K562 (cell line): ENCODE results near the gene RAB4B. TPM values are rescaled to one million over a fixed set of nuclear protein-coding genes. Genes with fewer than 3 reads are reported as not detected.

Source experiments
- AFF1 ChIP-seq, 2 experiments: fragments of 450-650 bp; IDR thresholded peaks; 2 replicates each; pipeline ENCODE4 v1.6.1; 2018; ENCODE audit warnings: mild to moderate bottlenecking in 2 of 2, low read depth in 1 of 2; ENCODE audit not compliant: partially characterized antibody in 2 of 2
- ARNT ChIP-seq, 2 experiments: fragments of 450-650 bp; IDR thresholded peaks; 2 replicates each; pipeline ENCODE4 v1.6.1; 2016; ENCODE audit warnings: mild to moderate bottlenecking in 1 of 2
- ATF7 ChIP-seq: fragments of 450-650 bp; IDR thresholded peaks from 2 replicates; pipeline ENCODE4 v1.7.1; 2014; ENCODE audit warnings: mild to moderate bottlenecking, moderate library complexity
- C11orf30 ChIP-seq: fragments of 450-650 bp; IDR thresholded peaks from 2 replicates; pipeline ENCODE4 v1.6.1; 2016; ENCODE audit warnings: low read depth, mild to moderate bottlenecking
- CGGBP1 ChIP-seq: fragments of 250-450 bp; sonication (Bioruptor Pico); IDR thresholded peaks from 2 replicates; pipeline ENCODE4 v1.9.0; 2021; ENCODE audit warnings: mild to moderate bottlenecking
- DDX20 ChIP-seq: fragments of 450-650 bp; IDR thresholded peaks from 2 replicates; pipeline ENCODE4 v1.6.1; 2016; ENCODE audit warnings: missing genetic modification characterization, low read depth, mild to moderate bottlenecking, missing compliant biosample characterization, moderate library complexity
- ESRRA ChIP-seq: fragments of 450-650 bp; IDR thresholded peaks from 2 replicates; pipeline ENCODE4 v1.6.1; 2014; ENCODE audit warnings: low read depth, mild to moderate bottlenecking, moderate library complexity, borderline replicate concordance
- HDAC1 ChIP-seq, 2 experiments: fragments of 450-650 bp; IDR thresholded peaks; 2 replicates each; pipeline ENCODE4 v1.6.1; 2016 to 2017; ENCODE audit warnings: inconsistent platforms in 1 of 2, mild to moderate bottlenecking in 1 of 2, moderate library complexity in 1 of 2
- MAFG ChIP-seq: fragments of 450-650 bp; conservative IDR thresholded peaks from 2 replicates; pipeline ENCODE4 v1.6.1; 2016; ENCODE audit warnings: missing genetic modification characterization, missing compliant biosample characterization
- MCM7 ChIP-seq, 2 experiments: fragments of 450-650 bp; IDR thresholded peaks; 2 replicates each; pipeline ENCODE4 v1.6.1; 2016 to 2018
- NR2C1 ChIP-seq, 2 experiments: fragments of 450-650 bp; IDR thresholded peaks; 2 replicates each; pipeline ENCODE4 v1.6.1; 2017; ENCODE audit warnings: mild to moderate bottlenecking in 2 of 2, antibody characterized with exemption in 1 of 2, inconsistent platforms in 1 of 2, missing compliant biosample characterization in 1 of 2, missing genetic modification characterization in 1 of 2
- PRMT5 ChIP-seq: sonication (generic); formaldehyde crosslinking; IDR thresholded peaks from 2 replicates; pipeline ENCODE4 v1.5.0; 2020; ENCODE audit warnings: missing genetic modification reagents
- RBM25 ChIP-seq: fragments of 200-400 bp; formaldehyde crosslinking; IDR thresholded peaks from 2 replicates; pipeline ENCODE4 v1.6.1; 2018; ENCODE audit warnings: low read length, low read depth, moderate library complexity; ENCODE audit not compliant: severe bottlenecking
- TFAP4 ChIP-seq: sonication (generic); formaldehyde crosslinking; IDR thresholded peaks from 2 replicates; pipeline ENCODE4 v1.8.0; 2022; ENCODE audit warnings: missing genetic modification reagents, mild to moderate bottlenecking, moderate library complexity, borderline replicate concordance
- TFE3 ChIP-seq: fragments of 450-650 bp; formaldehyde crosslinking; IDR thresholded peaks from 2 replicates; pipeline ENCODE4 v1.4.0; 2020; ENCODE audit warnings: mild to moderate bottlenecking, mixed read lengths
- ZFX ChIP-seq: sonication (generic); formaldehyde crosslinking; IDR thresholded peaks from 2 replicates; pipeline ENCODE4 v1.8.0; 2022; ENCODE audit warnings: mild to moderate bottlenecking, missing genetic modification reagents, moderate library complexity
- ZNF311 ChIP-seq: fragments of 250-450 bp; sonication (Bioruptor Pico); IDR thresholded peaks from 2 replicates; pipeline ENCODE4 v1.4.0; 2020; ENCODE audit warnings: mild to moderate bottlenecking, moderate library complexity
- ZNF639 ChIP-seq, 2 experiments: fragments of 200-800 bp in 1 of 2; sonication (Bioruptor generic) in 1 of 2; sonication (generic) in 1 of 2; formaldehyde crosslinking in 1 of 2; IDR thresholded peaks in 1 of 2; conservative IDR thresholded peaks in 1 of 2; 2 replicates each; pipeline versions ENCODE4 v1.5.0 to v1.6.1; 2016 to 2020; ENCODE audit warnings: missing compliant biosample characterization in 1 of 2, missing genetic modification characterization in 1 of 2, missing genetic modification reagents in 1 of 2
- polyA plus RNA-seq, 8 experiments: library from polyadenylated mRNA; depleted of rRNA in 4 of 8; stranded (reverse) in 5 of 8; unstranded in 3 of 8; fragments of >200 nt; fragmentation: Nextera tagmentation in 2 of 8; fragmentation: Illumina TruSeq in 1 of 8; extraction: Ambion mirVana in 2 of 8; extraction: Trizol in 1 of 8; gene quantifications; 2 replicates each; pipeline versions ENCODE4 v1.2.1 to v1.2.3, GENCODE V29; 2011 to 2014; ENCODE audit warnings: inconsistent platforms in 1 of 8, missing spikeins in 1 of 8
- total RNA-seq, 7 experiments: library from RNA; depleted of rRNA in 6 of 7; stranded (reverse); fragments of >200 nt in 6 of 7; fragmentation: Illumina TruSeq in 2 of 7; extraction: Trizol in 2 of 7; gene quantifications; 2 replicates each; pipeline versions ENCODE4 v1.2.1 to v1.2.3, GENCODE V29; 2011 to 2021; ENCODE audit warnings: low replicate concordance in 1 of 7

RAB4B gene
- total and polyA plus RNA-seq, 9 of the 15 experiments (the other 6 are each of a cell fraction or from before 2014, with no cell fraction given) = 0.28 to 20.4 (median 9.0) TPM

DNA sequence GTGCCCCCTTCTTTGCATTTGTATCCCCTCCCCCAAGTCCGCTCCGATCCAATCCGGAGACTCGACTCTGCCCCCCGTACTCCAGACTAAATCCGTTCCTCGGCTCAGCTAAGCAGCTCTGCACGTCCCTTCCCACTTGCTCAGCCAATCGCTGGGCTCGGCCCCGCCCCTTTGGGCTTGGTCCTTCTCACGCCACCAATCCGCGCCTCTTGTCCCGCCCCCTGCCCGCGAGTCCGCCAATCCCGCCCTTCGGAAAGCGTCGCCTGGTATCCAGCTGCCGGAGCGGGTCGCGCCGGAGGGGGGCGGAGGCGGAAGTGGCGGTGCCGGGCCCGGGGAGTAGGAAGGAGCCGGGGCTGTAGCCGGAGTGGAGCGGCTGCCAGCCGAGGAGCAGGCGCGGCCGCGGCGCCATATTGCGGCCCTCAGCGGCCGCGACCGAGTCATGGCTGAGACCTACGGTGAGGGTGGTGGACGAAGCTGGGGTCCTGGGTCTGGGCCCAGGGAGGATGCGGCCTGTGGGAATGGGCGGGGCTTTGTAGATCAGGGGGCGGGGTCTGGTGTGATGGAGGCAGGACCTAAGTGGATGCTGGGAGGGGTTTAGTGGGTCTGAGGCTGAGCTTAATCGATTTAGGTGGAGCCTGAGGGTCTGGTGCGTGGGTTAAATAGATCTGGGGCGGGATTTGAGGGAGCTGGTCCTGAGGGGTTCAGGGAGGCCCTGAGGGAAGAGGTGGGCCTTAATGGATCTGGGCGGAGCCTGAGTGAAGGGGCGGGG is at the start of gene RAB4B (continued):
- TF ChIP-seq DDX20 (tag) (no peak), TFE3 (no peak), PRMT5 (no peak), CGGBP1 (CRISPR knock-in tag) (peak; percentile 65; the same call in 1 of the 2 replicates), ATF7 (peak; percentile 37; the same call in 1 of the 2 replicates), RBM25 (peak; percentile 99), MCM7 (IDR thresholded peaks at IDR 0.05) (no peak), AFF1 (IDR thresholded peaks at IDR 0.05; ENCODE audit: low read depth in 1 of 2, partially characterized antibody in 2 of 2) (no peak), TFAP4 (CRISPR knock-in tag) (peak; percentile 98), MAFG (tag) (no peak), ZNF311 (CRISPR knock-in tag) (no peak), NR2C1 (IDR thresholded peaks at IDR 0.05) (no peak), NR2C1 (tag; IDR thresholded peaks at IDR 0.05) (no peak), C11orf30 (peak; percentile 65), ARNT (IDR thresholded peaks at IDR 0.05) (no peak; a peak in 1 of 4 replicates), ZNF639 (CRISPR knock-in tag; conservative IDR thresholded peaks at IDR 0.05 in 1 of 2, IDR thresholded peaks at IDR 0.05 in 1 of 2) (peak in 1 of 2 experiments; percentile 74; a peak in 2 of 4 replicates), ESRRA (no peak), HDAC1 (IDR thresholded peaks at IDR 0.05) (peak in 1 of 2 experiments; percentile 92; a peak in 2 of 4 replicates), ZFX (peak; percentile 96)
